ENCODE data around the gene WDR82.
A peak's percentile ranks its signal among the peaks of the same experiment; 100 is the strongest.

Gene WDR82

GRCh38 chr3:52246728-52247408 lies 31.6 kb downstream of the WDR82 start:
- TF ChIP-seq POLR2AphosphoS5 (IDR thresholded peaks at IDR 0.05; ENCODE audit: low read depth) = no peak
- peak; percentile 59; the same call in 1 of the 2 replicates for TF ChIP-seq SPI1 (IDR thresholded peaks at IDR 0.05; ENCODE audit: borderline replicate concordance, low read depth)
- no peak for TF ChIP-seq GABPA (IDR thresholded peaks at IDR 0.05; ENCODE audit: low read depth)
- TF ChIP-seq, protein P1, sequence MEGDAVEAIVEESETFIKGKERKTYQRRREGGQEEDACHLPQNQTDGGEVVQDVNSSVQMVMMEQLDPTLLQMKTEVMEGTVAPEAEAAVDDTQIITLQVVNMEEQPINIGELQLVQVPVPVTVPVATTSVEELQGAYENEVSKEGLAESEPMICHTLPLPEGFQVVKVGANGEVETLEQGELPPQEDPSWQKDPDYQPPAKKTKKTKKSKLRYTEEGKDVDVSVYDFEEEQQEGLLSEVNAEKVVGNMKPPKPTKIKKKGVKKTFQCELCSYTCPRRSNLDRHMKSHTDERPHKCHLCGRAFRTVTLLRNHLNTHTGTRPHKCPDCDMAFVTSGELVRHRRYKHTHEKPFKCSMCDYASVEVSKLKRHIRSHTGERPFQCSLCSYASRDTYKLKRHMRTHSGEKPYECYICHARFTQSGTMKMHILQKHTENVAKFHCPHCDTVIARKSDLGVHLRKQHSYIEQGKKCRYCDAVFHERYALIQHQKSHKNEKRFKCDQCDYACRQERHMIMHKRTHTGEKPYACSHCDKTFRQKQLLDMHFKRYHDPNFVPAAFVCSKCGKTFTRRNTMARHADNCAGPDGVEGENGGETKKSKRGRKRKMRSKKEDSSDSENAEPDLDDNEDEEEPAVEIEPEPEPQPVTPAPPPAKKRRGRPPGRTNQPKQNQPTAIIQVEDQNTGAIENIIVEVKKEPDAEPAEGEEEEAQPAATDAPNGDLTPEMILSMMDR (IDR thresholded peaks at IDR 0.05; ENCODE audit: insufficient read depth, low read length) = no peak
- TF ChIP-seq REST (IDR thresholded peaks at IDR 0.05; ENCODE audit: insufficient replicate concordance, low read depth) = no peak
- DNase-seq (ENCODE audit: low read depth in 1 of 2, low spot score in 1 of 2) = peak in 1 of 2 experiments; percentile 66
- Histone ChIP-seq H3K27me3 (ENCODE audit: insufficient read depth, poor library complexity, severe bottlenecking) (no peaks in the 10 kb centered on the region), H3K27ac (replicated peaks) (no peak overlapping the region), H3K4me3 (replicated peaks; ENCODE audit: insufficient read depth, low read length) (no peak overlapping the region)

DNA sequence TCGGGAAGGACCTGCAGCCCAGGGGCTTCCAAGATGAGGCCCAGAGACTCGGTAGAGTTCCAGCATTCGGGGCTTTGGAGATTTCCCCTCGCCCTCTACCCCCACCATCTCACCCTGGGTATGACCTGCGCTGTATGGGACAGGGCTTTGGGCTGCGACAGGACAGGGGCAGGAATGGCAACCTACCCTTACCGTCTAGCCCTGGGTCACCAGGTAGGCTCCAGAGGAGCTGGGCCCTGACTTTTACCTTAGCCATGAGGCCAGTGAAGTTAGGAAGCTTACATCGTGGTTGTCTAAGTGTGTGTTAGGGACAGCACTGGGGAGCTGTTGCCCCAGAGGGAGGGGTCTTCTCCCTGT lies 32.2 kb downstream of the WDR82 start:
- TF ChIP-seq GABPA (IDR thresholded peaks at IDR 0.05; ENCODE audit: low read depth) (no peak), SPI1 (IDR thresholded peaks at IDR 0.05; ENCODE audit: borderline replicate concordance, low read depth) (no peak), REST (IDR thresholded peaks at IDR 0.05; ENCODE audit: insufficient replicate concordance, low read depth) (no peak), POLR2AphosphoS5 (IDR thresholded peaks at IDR 0.05; ENCODE audit: low read depth) (no peak)
- TF ChIP-seq, protein P1 (IDR thresholded peaks at IDR 0.05; ENCODE audit: insufficient read depth, low read length) = no peak
- no peak overlapping the region; the same call in 1 of the 2 replicates for H3K27ac ChIP-seq (replicated peaks)
- H3K4me3 ChIP-seq (replicated peaks; ENCODE audit: insufficient read depth, low read length) = no peak overlapping the region
- no peak for DNase-seq (ENCODE audit: low read depth in 1 of 2, low spot score in 1 of 2)
- H3K27me3 ChIP-seq (ENCODE audit: insufficient read depth, poor library complexity, severe bottlenecking) = no peaks in the 10 kb centered on the region

DNA sequence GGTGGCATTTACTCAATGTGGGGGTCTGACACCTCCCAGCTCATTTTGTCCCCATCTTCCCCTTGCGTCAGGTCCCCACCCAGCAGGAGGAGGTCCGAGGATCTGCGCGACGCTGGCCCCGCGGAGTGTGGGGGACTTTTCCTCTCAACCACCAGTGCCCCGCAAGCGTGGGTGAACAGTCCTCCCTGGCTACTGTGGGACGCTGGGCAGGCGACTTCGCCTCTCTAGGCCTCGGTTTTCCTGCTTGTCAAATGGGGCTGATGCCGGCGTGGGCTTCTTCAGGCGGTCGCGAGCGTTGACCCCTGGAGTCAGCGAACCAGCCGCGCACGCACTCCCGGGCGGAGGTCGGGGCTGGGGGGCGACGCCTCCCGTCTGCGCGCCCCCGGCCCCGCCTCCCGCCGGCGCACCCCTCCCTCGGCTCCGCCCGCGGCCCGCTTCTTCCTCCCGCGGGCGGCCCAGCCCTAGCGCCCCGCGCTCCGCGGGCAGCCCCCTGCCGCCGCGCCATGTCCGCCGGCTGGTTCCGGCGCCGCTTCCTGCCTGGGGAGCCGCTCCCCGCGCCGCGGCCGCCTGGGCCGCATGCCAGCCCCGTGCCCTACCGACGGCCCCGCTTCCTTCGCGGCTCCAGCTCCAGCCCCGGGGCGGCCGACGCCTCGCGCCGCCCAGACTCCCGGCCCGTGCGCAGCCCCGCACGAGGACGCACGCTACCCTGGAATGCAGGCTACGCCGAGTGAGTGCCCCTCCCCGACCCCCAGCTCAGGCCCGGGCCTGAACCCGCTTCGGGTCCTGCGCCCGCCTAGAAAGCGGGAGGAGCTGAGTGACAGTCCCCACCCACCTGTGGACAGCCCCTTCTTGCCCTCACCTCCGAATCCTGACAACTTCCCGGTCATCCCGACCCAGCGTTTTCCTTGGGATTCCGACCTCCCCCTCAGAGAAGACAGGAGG lies 32.9 kb downstream of the WDR82 start, which contains the start of gene PPM1M:
TSS of gene PPM1M (plus strand) at position 438 of the 942 bp plus-strand sequence. CDS start at position 504, 66 bp downstream.
- DNase-seq (ENCODE audit: low read depth in 1 of 2, low spot score in 1 of 2) = no peak
- TF ChIP-seq, protein P1 (IDR thresholded peaks at IDR 0.05; ENCODE audit: insufficient read depth, low read length) = no peak
- TF ChIP-seq SPI1 (IDR thresholded peaks at IDR 0.05; ENCODE audit: borderline replicate concordance, low read depth) (no peak), REST (IDR thresholded peaks at IDR 0.05; ENCODE audit: insufficient replicate concordance, low read depth) (no peak), GABPA (IDR thresholded peaks at IDR 0.05; ENCODE audit: low read depth) (no peak), POLR2AphosphoS5 (IDR thresholded peaks at IDR 0.05; ENCODE audit: low read depth) (no peak)
- Histone ChIP-seq H3K4me3 (replicated peaks; ENCODE audit: insufficient read depth, low read length) (no peak within 1 kb of the TSS), H3K27ac (replicated peaks) (peak within 1 kb of the TSS; percentile 69), H3K27me3 (ENCODE audit: insufficient read depth, poor library complexity, severe bottlenecking) (no peaks in the 10 kb centered on the region)
